HG03095 (cell line): Measurements from ENCODE around the gene ADAMTS12.

Experiments
- ATAC-seq: cut with Tn5 transposase; IDR thresholded peaks from one replicate; pipeline ENCODE4 v1.9.1; 2021; ENCODE audit warnings: moderate library complexity; ENCODE audit not compliant: unreplicated experiment

The ADAMTS12 gene

GRCh38 chr5:33843579-33843978 lies 48.2 kb downstream of the ADAMTS12 start:
- no peak for ATAC-seq

- ATAC-seq, result no peak
Measured at GRCh38 chr5:33842456-33842855, 49.3 kb downstream of the ADAMTS12 start.

GRCh38 chr5:33841891-33842290 lies 49.9 kb downstream of the ADAMTS12 start:
- ATAC-seq, result no peak

GRCh38 chr5:33840927-33841547 lies 50.8 kb downstream of the ADAMTS12 start:
- peak; percentile 72 for ATAC-seq

- no peak for ATAC-seq
Measured at GRCh38 chr5:33837301-33837700, 54.5 kb downstream of the ADAMTS12 start.

GRCh38 chr5:33834334-33834733 lies 57.5 kb downstream of the ADAMTS12 start:
- no peak for ATAC-seq

GRCh38 chr5:33833237-33833575 lies 58.6 kb downstream of the ADAMTS12 start:
- ATAC-seq, result no peak

GRCh38 chr5:33832404-33833236 lies 59.2 kb downstream of the ADAMTS12 start:
- ATAC-seq, result no peak

- ATAC-seq, result no peak
Measured at GRCh38 chr5:33831041-33831440, 60.7 kb downstream of the ADAMTS12 start.

GRCh38 chr5:33829430-33829829 lies 62.4 kb downstream of the ADAMTS12 start:
- ATAC-seq, result no peak

GRCh38 chr5:33828626-33829308 lies 63.0 kb downstream of the ADAMTS12 start:
- no peak for ATAC-seq

- ATAC-seq, result no peak
Measured at GRCh38 chr5:33827885-33828284, 63.9 kb downstream of the ADAMTS12 start.

GRCh38 chr5:33827018-33827707 lies 64.6 kb downstream of the ADAMTS12 start:
- ATAC-seq, result no peak

GRCh38 chr5:33824516-33825195 lies 67.1 kb downstream of the ADAMTS12 start:
- ATAC-seq, result peak; percentile 88

GRCh38 chr5:33817301-33817700 lies 74.5 kb downstream of the ADAMTS12 start:
- ATAC-seq, result no peak

- no peak for ATAC-seq
Measured at GRCh38 chr5:33816791-33817190, 75.0 kb downstream of the ADAMTS12 start.

GRCh38 chr5:33812746-33813145 lies 79.0 kb downstream of the ADAMTS12 start:
- no peak for ATAC-seq

GRCh38 chr5:33810491-33811120 lies 81.2 kb downstream of the ADAMTS12 start:
- ATAC-seq, result no peak

- no peak for ATAC-seq
Measured at GRCh38 chr5:33809936-33810335, 81.9 kb downstream of the ADAMTS12 start.

GRCh38 chr5:33808699-33809098 lies 83.1 kb downstream of the ADAMTS12 start:
- no peak for ATAC-seq
